Measurements from ENCODE around the gene RNU5B-1.

- TF ChIP-seq CTCF (conservative IDR thresholded peaks at IDR 0.05; ENCODE audit: low read length): no peak
- TF ChIP-seq EZH2phosphoT487 (IDR thresholded peaks at IDR 0.05; ENCODE audit: borderline replicate concordance, low read depth, low read length): no peak
Measured at GRCh38 chr15:65292938-65293518, 11.4 kb upstream of the RNU5B-1 start.

Data from OCI-LY7 (cell line).